ENCODE data around the gene SHQ1.

The SHQ1 gene
- 5.5 to 27.9 (median 20.7) reads per million in 18 experiments for total RNA-seq

GRCh38 chr3:72847751-72848702, at the start of gene SHQ1:
TSS of gene SHQ1 (minus strand) at chr3:72848445. CDS start at chr3:72848340, 105 bp downstream.
- DNase-seq: peak; percentile 97 to 98

- no peak for DNase-seq
Observed at GRCh38 chr3:72897758-72898007, 49.4 kb upstream of the SHQ1 start.

- DNase-seq: no peak
Observed at GRCh38 chr3:72896996-72897757, 48.9 kb upstream of the SHQ1 start.

- peak; percentile 61 to 75 for DNase-seq
Observed at GRCh38 chr3:72894976-72895552, 46.8 kb upstream of the SHQ1 start.

- DNase-seq: no peak
Observed at GRCh38 chr3:72892870-72893269, 44.6 kb upstream of the SHQ1 start.

- peak; percentile 59 to 64 for DNase-seq
Observed at GRCh38 chr3:72892081-72892775, 44.0 kb upstream of the SHQ1 start.

- DNase-seq: no peak
Observed at GRCh38 chr3:72891053-72891855, 43.0 kb upstream of the SHQ1 start.

- no peak for DNase-seq
Observed at GRCh38 chr3:72890166-72890925, 42.1 kb upstream of the SHQ1 start.

- no peak for DNase-seq
Observed at GRCh38 chr3:72889310-72890165, 41.3 kb upstream of the SHQ1 start.

- no peak for DNase-seq
Observed at GRCh38 chr3:72888546-72889309, 40.5 kb upstream of the SHQ1 start.

GRCh38 chr3:72887705-72888545, 39.7 kb upstream of the SHQ1 start, which contains the start of gene GXYLT2:
TSS of gene GXYLT2 (plus strand) at chr3:72888046. CDS start at chr3:72888234, 188 bp downstream.
- DNase-seq: peak in 1 of 2 donors; percentile 21

GRCh38 chr3:72887343-72887704, 39.1 kb upstream of the SHQ1 start:
- no peak for DNase-seq

GRCh38 chr3:72872183-72872582, 23.9 kb upstream of the SHQ1 start:
- no peak for DNase-seq

GRCh38 chr3:72862314-72863090, 14.3 kb upstream of the SHQ1 start:
- no peak for DNase-seq

GRCh38 chr3:72860846-72861245, 12.6 kb upstream of the SHQ1 start:
- no peak for DNase-seq

GRCh38 chr3:72860053-72860452, 11.8 kb upstream of the SHQ1 start:
- DNase-seq: no peak

GRCh38 chr3:72855001-72855400, 6.8 kb upstream of the SHQ1 start:
- DNase-seq: no peak

GRCh38 chr3:72848703-72849081, 447 bp upstream of the SHQ1 start:
- no peak for DNase-seq

Measured in inflammatory macrophage (primary cell).